Psoas muscle (tissue), 8 donors: ENCODE data around the gene NRTN. TPM values are rescaled to one million over a fixed set of nuclear protein-coding genes. Genes with fewer than 3 reads are reported as not detected.

Experiments used
- ATAC-seq, 4 donors: fragments of 200-7000 bp; cut with Tn5 transposase; one replicate each; pipeline ENCODE4 v1.9.1; 2020; ENCODE audit warnings: moderate library complexity in 3 of 4, mild to moderate bottlenecking in 2 of 4
- DNase-seq, 2 donors: peaks; one replicate each; pipeline ENCODE4 v3.0.0-alpha.2; 2020
- H3K27ac ChIP-seq: fragments of 200-600 bp; one replicate; pipeline ENCODE4 v1.8.0; 2022
- H3K27me3 ChIP-seq, 3 donors: fragments of 200-600 bp in 1 of 3; one replicate each; pipeline versions ENCODE4 v1.6.1 to v1.8.0; 2013 to 2022; ENCODE audit warnings: low read length in 2 of 3, mild to moderate bottlenecking in 2 of 3, moderate library complexity in 1 of 3; ENCODE audit not compliant: insufficient read depth in 3 of 3
- H3K36me3 ChIP-seq, 2 donors: fragments of 200-600 bp in 1 of 2; one replicate each; pipeline versions ENCODE4 v1.6.1 to v1.8.0; 2013 to 2022; ENCODE audit warnings: low read depth in 1 of 2, mild to moderate bottlenecking in 1 of 2, moderate library complexity in 1 of 2; ENCODE audit not compliant: insufficient read depth in 1 of 2
- H3K4me1 ChIP-seq: fragments of 200-600 bp; one replicate; pipeline ENCODE4 v1.8.0; 2022
- H3K4me3 ChIP-seq: fragments of 200-600 bp; one replicate; pipeline ENCODE4 v1.8.0; 2022; ENCODE audit warnings: mild to moderate bottlenecking
- H3K9me3 ChIP-seq: fragments of 200-600 bp; one replicate; pipeline ENCODE4 v1.8.0; 2022
- WGBS, 3 donors: extraction: QIAGEN DNeasy Blood & Tissue Kit; methylation state at CpG; one replicate each; pipeline versions ENCODE4 v1.1.6 to v1.1.7; 2013; 5-methylcytosine and 5-hydroxymethylcytosine counted together
- intact Hi-C, 2 donors: fragments of 100-400 bp; cut with DNase I; formaldehyde crosslinking; loops; one replicate each; pipeline versions ENCODE4 v1.11.0 to v1.14.2; 2022
- polyA plus RNA-seq, 3 donors: library from polyadenylated mRNA; stranded (reverse); fragments of 200-250 nt; gene quantifications; one replicate each; pipeline ENCODE4 v1.2.3, GENCODE V29; 2013
- total RNA-seq, 4 donors: library from RNA; stranded (reverse); fragmentation: NEBNext Ultra II Directional in 2 of 4; extraction: Animal tissue kit (Norgen Biotek cat#: 25700) in 2 of 4; gene quantifications; one replicate each; pipeline versions ENCODE4 v1.2.1 to v1.2.4, GENCODE V29; 2021 to 2023
- TF ChIP-seq, protein P1 (sequence below): fragments of 200-600 bp; IDR thresholded peaks from one replicate; pipeline ENCODE4 v1.8.0; 2022; ENCODE audit warnings: antibody characterized with exemption
- donor health status: healthy with polysubstance abuse.
- donor health status: DM: no; HTN: no; CAD: no; lungs with moderate emphysema.
- donor health status: Bipolar disorder and iron deficiency.
- donor health status: healthy.
- donor health status: DM: yes; HTN: yes; CAD: no.
- donor health status: DM: no; HTN: no; CAD: no.
- donor health status: DM: no; HTN: no; CAD: no.
- donor health status: DM: yes; HTN: yes; CAD: no.

Gene NRTN
- total and polyA plus RNA-seq, 7 donors = not detected

- TF ChIP-seq, protein P1, sequence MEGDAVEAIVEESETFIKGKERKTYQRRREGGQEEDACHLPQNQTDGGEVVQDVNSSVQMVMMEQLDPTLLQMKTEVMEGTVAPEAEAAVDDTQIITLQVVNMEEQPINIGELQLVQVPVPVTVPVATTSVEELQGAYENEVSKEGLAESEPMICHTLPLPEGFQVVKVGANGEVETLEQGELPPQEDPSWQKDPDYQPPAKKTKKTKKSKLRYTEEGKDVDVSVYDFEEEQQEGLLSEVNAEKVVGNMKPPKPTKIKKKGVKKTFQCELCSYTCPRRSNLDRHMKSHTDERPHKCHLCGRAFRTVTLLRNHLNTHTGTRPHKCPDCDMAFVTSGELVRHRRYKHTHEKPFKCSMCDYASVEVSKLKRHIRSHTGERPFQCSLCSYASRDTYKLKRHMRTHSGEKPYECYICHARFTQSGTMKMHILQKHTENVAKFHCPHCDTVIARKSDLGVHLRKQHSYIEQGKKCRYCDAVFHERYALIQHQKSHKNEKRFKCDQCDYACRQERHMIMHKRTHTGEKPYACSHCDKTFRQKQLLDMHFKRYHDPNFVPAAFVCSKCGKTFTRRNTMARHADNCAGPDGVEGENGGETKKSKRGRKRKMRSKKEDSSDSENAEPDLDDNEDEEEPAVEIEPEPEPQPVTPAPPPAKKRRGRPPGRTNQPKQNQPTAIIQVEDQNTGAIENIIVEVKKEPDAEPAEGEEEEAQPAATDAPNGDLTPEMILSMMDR = no peak
- H3K36me3 ChIP-seq = no peaks in the 10 kb centered on the region
- 27 to 43% (median 31%) methylated on average over 6 of the region's 6 CpGs for WGBS, 3 donors
- ATAC-seq (no peak), DNase-seq (no peak)
- H3K4me3 ChIP-seq = no peak overlapping the region
- intact Hi-C loops = loop anchor here in 1 of 2 donors (10.0 kb wide), 1 partner anchor 219 kb away; no protein-coding TSS in a partner anchor
- no peak overlapping the region for H3K27ac ChIP-seq
- H3K4me1 ChIP-seq = no peaks in the 10 kb centered on the region
- peaks cover 0 to 57% (median 24%) of the 10 kb centered on the region in 3 donors for H3K27me3 ChIP-seq
- H3K9me3 ChIP-seq = no peaks in the 10 kb centered on the region
These were observed 1.2 kb downstream of the NRTN start for GRCh38 chr19:5806133-5806489.

GRCh38 chr19:5806905-5807304, 2.0 kb downstream of the NRTN start:
- Histone ChIP-seq H3K4me1 (no peaks in the 10 kb centered on the region), H3K4me3 (no peak overlapping the region), H3K27ac (no peak overlapping the region), H3K36me3 (no peaks in the 10 kb centered on the region), H3K9me3 (no peaks in the 10 kb centered on the region), H3K27me3 (peaks cover 0 to 52% (median 22%) of the 10 kb centered on the region in 3 donors)
- TF ChIP-seq, protein P1 = no peak
- intact Hi-C loops = loop anchor here in 1 of 2 donors (10.0 kb wide), 1 partner anchor 218 kb away; no protein-coding TSS in a partner anchor
- ATAC-seq (no peak), DNase-seq (no peak)
- WGBS, 3 donors = 87 to 94% (median 93%) methylated on average over 5 of the region's 5 CpGs

DNA sequence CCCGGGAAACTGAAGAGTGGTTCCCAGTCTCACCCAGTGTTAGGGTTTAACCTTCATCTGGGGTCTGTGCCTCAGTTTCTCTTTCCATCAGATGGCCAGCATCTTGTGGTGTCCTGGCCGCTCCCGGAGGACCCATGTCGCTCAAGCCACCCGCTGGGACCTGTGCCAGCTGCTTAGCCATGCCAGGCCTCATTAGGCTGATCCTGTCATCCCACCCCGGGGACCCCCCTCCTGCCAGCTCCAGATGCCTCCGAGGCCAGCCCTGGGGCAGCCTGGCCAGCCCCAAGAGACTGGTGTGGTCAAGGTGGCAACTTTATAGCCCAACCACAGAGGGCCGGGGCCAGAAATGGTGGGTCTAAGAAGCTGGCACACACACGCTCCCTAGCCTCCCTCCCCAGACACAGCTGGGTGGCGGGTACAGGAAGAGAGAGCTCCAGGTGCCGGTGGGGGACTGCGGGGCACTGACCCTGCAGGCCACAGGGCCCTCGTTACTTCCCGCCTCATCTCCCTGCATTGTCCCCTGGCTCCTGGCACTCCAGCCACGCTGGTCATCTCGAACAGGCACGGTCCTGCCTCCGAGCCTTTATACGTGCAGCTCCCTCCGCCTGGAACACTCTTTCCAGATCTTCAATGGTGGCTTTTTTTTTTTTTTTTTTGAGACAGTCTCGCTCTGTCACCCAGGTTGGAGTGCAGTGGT, 3.4 kb downstream of the NRTN start:
- intact Hi-C loops = loop anchor here in 1 of 2 donors (10.0 kb wide), 1 partner anchor 217 kb away; no protein-coding TSS in a partner anchor

GRCh38 chr19:5809053-5809452, 4.2 kb downstream of the NRTN start:
- Histone ChIP-seq H3K9me3 (no peaks in the 10 kb centered on the region), H3K4me1 (no peaks in the 10 kb centered on the region), H3K36me3 (no peaks in the 10 kb centered on the region), H3K27me3 (peaks cover 0 to 50% (median 13%) of the 10 kb centered on the region in 3 donors), H3K27ac (no peak overlapping the region), H3K4me3 (no peak overlapping the region)
- TF ChIP-seq, protein P1 = no peak
- WGBS, 3 donors = 85 to 86% (median 85%) methylated on average over 9 of the region's 9 CpGs
- intact Hi-C loops = loop anchor here in 1 of 2 donors (10.0 kb wide), 1 partner anchor 216 kb away; no protein-coding TSS in a partner anchor
- ATAC-seq (no peak), DNase-seq (no peak)

More for the DNA sequence above, 3.4 kb downstream of the NRTN start:
- DNase-seq (no peak), ATAC-seq (no peak)
- Histone ChIP-seq H3K4me3 (no peak overlapping the region), H3K36me3 (no peaks in the 10 kb centered on the region), H3K9me3 (no peaks in the 10 kb centered on the region), H3K4me1 (no peaks in the 10 kb centered on the region), H3K27me3 (peaks cover 0 to 50% (median 20%) of the 10 kb centered on the region in 3 donors), H3K27ac (no peak overlapping the region)
- TF ChIP-seq, protein P1 = no peak
- 67 to 70% (median 68%) methylated on average over 19 to 21 of the region's 21 CpGs for WGBS, 3 donors
